ENCODE data around the gene GPA33. TPM values are rescaled to one million over a fixed set of nuclear protein-coding genes. Genes with fewer than 3 reads are reported as not detected.

The GPA33 gene
- total RNA-seq, 1 experiment from 2014 or later: not detected

GRCh38 chr1:167052389-167052788, 37.8 kb downstream of the GPA33 start:
- Histone ChIP-seq H4K91ac (ENCODE audit: insufficient read length, low read depth, low read length) (no peak overlapping the region), H3K4me2 (ENCODE audit: insufficient read depth, insufficient read length, low read length) (no peak overlapping the region), H3K9me3 (ENCODE audit: control insufficient read depth, low read depth, low read length) (no peaks in the 10 kb centered on the region), H3K18ac (ENCODE audit: insufficient read length, low read depth, low read length) (no peak overlapping the region), H3K9ac (ENCODE audit: extremely low read depth, insufficient read length, low read length) (no peak overlapping the region), H3K4ac (ENCODE audit: low read depth, low read length) (no peak overlapping the region), H2BK5ac (ENCODE audit: insufficient read length, low read length) (no peak overlapping the region), H3K4me1 (ENCODE audit: insufficient read depth, low read length) (no peaks in the 10 kb centered on the region), H2AK5ac (ENCODE audit: insufficient read length, low read length) (no peak overlapping the region), H3K27ac (ENCODE audit: insufficient read length, low read depth, low read length) (no peak overlapping the region), H3K23ac (ENCODE audit: insufficient read length, low read depth, low read length) (no peak overlapping the region), H2BK12ac (ENCODE audit: insufficient read length, low read depth, low read length) (no peak overlapping the region), H3K79me1 (ENCODE audit: insufficient read depth, low read depth, low read length, poor library complexity, severe bottlenecking) (no peaks in the 10 kb centered on the region), H2AFZ (ENCODE audit: low read length) (no peak overlapping the region), H3K56ac (ENCODE audit: insufficient read length, low read depth, low read length) (no peak overlapping the region), H2BK15ac (ENCODE audit: low read depth, low read length) (no peak overlapping the region), H3K79me2 (ENCODE audit: insufficient read depth, low read length) (no peaks in the 10 kb centered on the region), H4K5ac (ENCODE audit: insufficient read length, low read depth, low read length) (no peak overlapping the region), H3K14ac (ENCODE audit: insufficient read depth, low read length) (no peak overlapping the region), H4K20me1 (ENCODE audit: control insufficient read depth, insufficient read depth, insufficient read length) (no peaks in the 10 kb centered on the region), H4K8ac (replicated peaks; ENCODE audit: insufficient read length, low read depth, low read length) (no peak overlapping the region), H3K23me2 (ENCODE audit: insufficient read length, low read depth, low read length, poor library complexity, severe bottlenecking) (no peaks in the 10 kb centered on the region), H2BK20ac (ENCODE audit: low read depth, low read length, poor library complexity, severe bottlenecking) (no peak overlapping the region), H2BK120ac (ENCODE audit: low read depth, low read length, poor library complexity, severe bottlenecking) (no peak overlapping the region), H3K27me3 (ENCODE audit: insufficient read depth, low read length) (no peaks in the 10 kb centered on the region), H3T11ph (ENCODE audit: low read length) (no peak overlapping the region)
- Mint-ChIP-seq H3K36me3 (ENCODE audit: insufficient read depth in 1 of 3, low read depth in 3 of 3) (no peaks in the 10 kb centered on the region; a peak in 1 of 7 replicates), H3K27ac (no peak overlapping the region), H3K4me3 (no peak overlapping the region), H3K9me3 (no peaks in the 10 kb centered on the region; a peak in 1 of 5 replicates), H3K27me3 (ENCODE audit: low read depth) (peaks cover 14% of the 10 kb centered on the region), H3K4me1 (no peaks in the 10 kb centered on the region)
- peak; percentile 81 for DNase-seq
- no CpG with 5 or more reads among the region's 8 CpGs for WGBS (ENCODE audit: extremely low coverage, insufficient read length, low lambda C conversion rate)
- peak; percentile 85 for TF ChIP-seq CTCF (conservative IDR thresholded peaks at IDR 0.05)
